ENCODE results near the gene TJP1. TPM values are rescaled to one million over a fixed set of nuclear protein-coding genes. Genes with fewer than 3 reads are reported as not detected.

TJP1 gene
- total RNA-seq, 1 experiment from 2014 or later = 140 TPM

DNA sequence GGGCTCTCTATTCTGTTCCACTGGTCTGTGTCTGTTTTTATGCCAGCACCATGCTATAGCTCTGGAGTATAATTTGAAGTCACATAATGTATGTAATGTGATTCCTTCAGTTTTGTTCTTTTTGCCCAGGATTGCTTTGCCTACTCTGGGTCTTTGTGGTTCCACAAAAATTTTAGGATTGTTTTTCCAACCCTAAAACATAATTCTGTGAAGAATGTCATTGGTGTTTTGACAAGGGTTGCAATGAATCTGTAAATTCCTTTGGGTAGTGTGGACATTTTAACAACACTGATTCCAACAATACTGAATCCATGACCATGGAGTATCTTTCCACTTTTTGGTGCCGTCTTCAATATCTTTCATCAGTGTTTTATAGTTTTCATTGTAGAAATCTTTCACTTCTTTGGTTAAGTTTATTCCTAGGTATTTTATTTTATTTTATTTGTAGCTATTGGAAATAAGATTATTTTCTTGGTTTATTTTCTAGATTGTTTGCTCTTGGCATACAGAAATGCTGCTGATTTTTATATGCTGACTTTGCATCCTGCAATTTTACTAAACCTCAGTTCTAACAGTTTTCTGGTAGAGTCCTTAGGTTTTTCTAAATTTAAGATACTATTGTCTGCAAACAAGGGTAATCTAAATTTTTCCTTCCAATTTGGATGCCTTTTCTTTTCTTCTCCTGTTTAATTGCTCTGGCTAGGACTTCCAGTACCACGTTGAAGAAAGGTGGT, 29.7 kb downstream of the TJP1 start:
- H3K4me2 ChIP-seq (ENCODE audit: insufficient read depth, insufficient read length, low read length) = no peak overlapping the region
- peaks cover 9 to 12% of the 10 kb centered on the region in 2 experiments for H3K9me3 Mint-ChIP-seq
- no peaks in the 10 kb centered on the region for H4K20me1 ChIP-seq (ENCODE audit: control insufficient read depth, insufficient read depth, insufficient read length)

More for the DNA sequence above, 29.7 kb downstream of the TJP1 start:
- H2AFZ ChIP-seq (ENCODE audit: low read length) = no peak overlapping the region
- no peaks in the 10 kb centered on the region for H3K23me2 ChIP-seq (ENCODE audit: insufficient read length, low read depth, low read length, poor library complexity, severe bottlenecking)
- H3K18ac ChIP-seq (ENCODE audit: insufficient read length, low read depth, low read length) = no peak overlapping the region
- no peak overlapping the region for H3K56ac ChIP-seq (ENCODE audit: insufficient read length, low read depth, low read length)
- H3T11ph ChIP-seq (ENCODE audit: low read length) = no peak overlapping the region
- TF ChIP-seq, protein P1, sequence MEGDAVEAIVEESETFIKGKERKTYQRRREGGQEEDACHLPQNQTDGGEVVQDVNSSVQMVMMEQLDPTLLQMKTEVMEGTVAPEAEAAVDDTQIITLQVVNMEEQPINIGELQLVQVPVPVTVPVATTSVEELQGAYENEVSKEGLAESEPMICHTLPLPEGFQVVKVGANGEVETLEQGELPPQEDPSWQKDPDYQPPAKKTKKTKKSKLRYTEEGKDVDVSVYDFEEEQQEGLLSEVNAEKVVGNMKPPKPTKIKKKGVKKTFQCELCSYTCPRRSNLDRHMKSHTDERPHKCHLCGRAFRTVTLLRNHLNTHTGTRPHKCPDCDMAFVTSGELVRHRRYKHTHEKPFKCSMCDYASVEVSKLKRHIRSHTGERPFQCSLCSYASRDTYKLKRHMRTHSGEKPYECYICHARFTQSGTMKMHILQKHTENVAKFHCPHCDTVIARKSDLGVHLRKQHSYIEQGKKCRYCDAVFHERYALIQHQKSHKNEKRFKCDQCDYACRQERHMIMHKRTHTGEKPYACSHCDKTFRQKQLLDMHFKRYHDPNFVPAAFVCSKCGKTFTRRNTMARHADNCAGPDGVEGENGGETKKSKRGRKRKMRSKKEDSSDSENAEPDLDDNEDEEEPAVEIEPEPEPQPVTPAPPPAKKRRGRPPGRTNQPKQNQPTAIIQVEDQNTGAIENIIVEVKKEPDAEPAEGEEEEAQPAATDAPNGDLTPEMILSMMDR (conservative IDR thresholded peaks at IDR 0.05) = no peak
- H4K91ac ChIP-seq (ENCODE audit: insufficient read length, low read depth, low read length) = no peak overlapping the region
- no peaks in the 10 kb centered on the region for H3K9me3 ChIP-seq (ENCODE audit: control insufficient read depth, low read depth, low read length)
- H3K27me3 Mint-ChIP-seq (ENCODE audit: low read depth) = no peaks in the 10 kb centered on the region
- no peak overlapping the region for H2BK120ac ChIP-seq (ENCODE audit: low read depth, low read length, poor library complexity, severe bottlenecking)
- H3K27ac Mint-ChIP-seq = no peak overlapping the region
- H3K4me1 Mint-ChIP-seq = peaks cover 2 to 6% of the 10 kb centered on the region in 2 experiments; a peak in 1 of 4 replicates
- no peaks in the 10 kb centered on the region; the same call in 1 of the 2 replicates for H3K79me2 ChIP-seq (ENCODE audit: insufficient read depth, low read length)
- no peak overlapping the region for H4K8ac ChIP-seq (replicated peaks; ENCODE audit: insufficient read length, low read depth, low read length)
- no peak for DNase-seq
- no peak overlapping the region for H3K27ac ChIP-seq (ENCODE audit: insufficient read length, low read depth, low read length)
- no peak overlapping the region for H3K23ac ChIP-seq (ENCODE audit: insufficient read length, low read depth, low read length)
- H2BK20ac ChIP-seq (ENCODE audit: low read depth, low read length, poor library complexity, severe bottlenecking) = no peak overlapping the region
- peaks cover 6% of the 10 kb centered on the region for H3K79me1 ChIP-seq (ENCODE audit: insufficient read depth, low read depth, low read length, poor library complexity, severe bottlenecking)
- no peak overlapping the region for H3K4ac ChIP-seq (ENCODE audit: low read depth, low read length)
- no CpG with 5 or more reads among the region's 2 CpGs for WGBS (ENCODE audit: extremely low coverage, insufficient read length, low lambda C conversion rate)
- no peak overlapping the region for H3K4me3 Mint-ChIP-seq
- H3K36me3 Mint-ChIP-seq (ENCODE audit: insufficient read depth in 1 of 3, low read depth in 3 of 3) = peaks cover 33 to 47% (median 46%) of the 10 kb centered on the region in 3 experiments
- H3K4me1 ChIP-seq (ENCODE audit: insufficient read depth, low read length) = 0 out of 2 replicates have a peak, but pooled peaks cover 2% of the 10 kb centered on the region
- H4K5ac ChIP-seq (ENCODE audit: insufficient read length, low read depth, low read length) = no peak overlapping the region
- no peaks in the 10 kb centered on the region for H3K27me3 ChIP-seq (ENCODE audit: insufficient read depth, low read length)
- no peak overlapping the region for H2BK5ac ChIP-seq (ENCODE audit: insufficient read length, low read length)
- H2BK15ac ChIP-seq (ENCODE audit: low read depth, low read length) = no peak overlapping the region
- no peak overlapping the region for H3K9ac ChIP-seq (ENCODE audit: extremely low read depth, insufficient read length, low read length)
- no peak overlapping the region for H2BK12ac ChIP-seq (ENCODE audit: insufficient read length, low read depth, low read length)
- no peak overlapping the region for H3K14ac ChIP-seq (ENCODE audit: insufficient read depth, low read length)
- H2AK5ac ChIP-seq (ENCODE audit: insufficient read length, low read length) = no peak overlapping the region
